Neural cell (in vitro differentiated cells): ENCODE results near the gene MLH1. TPM values are rescaled to one million over a fixed set of nuclear protein-coding genes. Genes with fewer than 3 reads are reported as not detected.

Experiments
- H2AFZ ChIP-seq: fragments of 200-600, 300-800 bp; sonication (generic), shearing (Covaris generic); 2 replicates; pipeline ENCODE4 v1.6.0; 2014; ENCODE audit warnings: low read depth, mild to moderate bottlenecking, antibody characterized with exemption, low read length, moderate library complexity
- H3F3A ChIP-seq: fragments of 200-600 bp; shearing (Covaris generic); 2 replicates; pipeline ENCODE4 v1.6.1; 2016; ENCODE audit warnings: mild to moderate bottlenecking, moderate library complexity, mixed read lengths, antibody characterized with exemption, low read length; ENCODE audit not compliant: insufficient read depth, poor library complexity, severe bottlenecking
- H3K27ac ChIP-seq: fragments of 200-600, 300-800 bp; sonication (generic), shearing (Covaris generic); 2 replicates; pipeline ENCODE4 v1.5.1; 2014; ENCODE audit warnings: mild to moderate bottlenecking, low read length, moderate library complexity
- H3K27me3 ChIP-seq: fragments of 300-800, 200-600 bp; sonication (generic), shearing (Covaris generic); 2 replicates; pipeline ENCODE4 v1.6.0; 2014; ENCODE audit warnings: mild to moderate bottlenecking, low read depth, low read length, moderate library complexity; ENCODE audit not compliant: insufficient read depth
- H3K36me3 ChIP-seq: fragments of 300-800, 200-600 bp; sonication (generic), shearing (Covaris generic); 2 replicates; pipeline ENCODE4 v1.5.1; 2014; ENCODE audit warnings: mild to moderate bottlenecking, antibody characterized with exemption, low read length, moderate library complexity; ENCODE audit not compliant: insufficient read depth
- H3K4me2 ChIP-seq: fragments of 300-800, 200-600 bp; sonication (generic), shearing (Covaris generic); 2 replicates; pipeline ENCODE4 v1.6.0; 2014; ENCODE audit warnings: mild to moderate bottlenecking, low read length
- H3K4me3 ChIP-seq: fragments of 300-800, 200-600 bp; sonication (generic), shearing (Covaris generic); 2 replicates; pipeline ENCODE4 v1.5.1; 2014; ENCODE audit warnings: mild to moderate bottlenecking, low read length, moderate library complexity
- H3K79me2 ChIP-seq: fragments of 200-600 bp; shearing (Covaris generic); replicated peaks from 2 replicates; pipeline ENCODE4 v1.6.0; 2014; ENCODE audit warnings: mild to moderate bottlenecking, low read length, moderate library complexity; ENCODE audit not compliant: insufficient read depth
- H3K9ac ChIP-seq: fragments of 300-800, 200-600 bp; sonication (generic), shearing (Covaris generic); 2 replicates; pipeline ENCODE4 v1.6.1; 2016; ENCODE audit warnings: mild to moderate bottlenecking, low read length, mixed read lengths
- H3K9me2 ChIP-seq: fragments of 200-600 bp; shearing (Covaris generic); 2 replicates; pipeline ENCODE4 v1.6.1; 2016; ENCODE audit warnings: mild to moderate bottlenecking, low read length, mixed read lengths; ENCODE audit not compliant: insufficient read depth
- H3K9me3 ChIP-seq: fragments of 200-600, 300-800 bp; sonication (generic), shearing (Covaris generic); 2 replicates; pipeline ENCODE4 v1.6.1; 2016; ENCODE audit warnings: mild to moderate bottlenecking, mixed run types, low read length, moderate library complexity, mixed read lengths
- H4K20me1 ChIP-seq: fragments of 200-600 bp; shearing (Covaris generic); 2 replicates; pipeline ENCODE4 v1.6.1; 2016; ENCODE audit warnings: mild to moderate bottlenecking, mixed run types; ENCODE audit not compliant: insufficient read depth
- EP300 ChIP-seq: fragments of 450-650 bp; conservative IDR thresholded peaks from 2 replicates; pipeline ENCODE4 v1.6.1; 2014; ENCODE audit warnings: antibody characterized with exemption, mild to moderate bottlenecking, moderate library complexity; ENCODE audit not compliant: poor library complexity, severe bottlenecking
- EZH2 ChIP-seq: fragments of 200-600, 300-800 bp; shearing (Covaris generic), sonication (generic); IDR thresholded peaks from 2 replicates; pipeline ENCODE4 v1.6.1; 2014; ENCODE audit warnings: antibody characterized with exemption, low read length, borderline replicate concordance, mild to moderate bottlenecking; ENCODE audit not compliant: insufficient read depth, poor library complexity, severe bottlenecking
- MXI1 ChIP-seq: fragments of 450-650 bp; conservative IDR thresholded peaks from 2 replicates; pipeline ENCODE4 v1.6.1; 2014; ENCODE audit warnings: antibody characterized with exemption, mild to moderate bottlenecking; ENCODE audit not compliant: poor library complexity, severe bottlenecking
- POLR2AphosphoS5 ChIP-seq: IDR thresholded peaks from 2 replicates; pipeline ENCODE4 v1.6.1; 2012
- RAD21 ChIP-seq: fragments of 450-650 bp; conservative IDR thresholded peaks from 2 replicates; pipeline ENCODE4 v1.6.1; 2014; ENCODE audit warnings: antibody characterized with exemption, mild to moderate bottlenecking, moderate library complexity
- SMC3 ChIP-seq: fragments of 450-650 bp; conservative IDR thresholded peaks from 2 replicates; pipeline ENCODE4 v1.6.1; 2014; ENCODE audit warnings: antibody characterized with exemption, mild to moderate bottlenecking, moderate library complexity; ENCODE audit not compliant: poor library complexity
- TAF1 ChIP-seq: IDR thresholded peaks from 2 replicates; pipeline ENCODE4 v1.6.1; 2012; ENCODE audit warnings: low read depth
- polyA plus RNA-seq: library from polyadenylated mRNA; depleted of rRNA; stranded (reverse); fragments of >200 nt; gene quantifications from 2 replicates; pipeline ENCODE4 v1.2.3, GENCODE V29; 2014
- TF ChIP-seq, protein P1 (sequence below): IDR thresholded peaks from 2 replicates; pipeline ENCODE4 v1.6.1; 2012; ENCODE audit warnings: borderline replicate concordance
- TF ChIP-seq, protein P2 (sequence below): fragments of 450-650 bp; IDR thresholded peaks from 2 replicates; pipeline ENCODE4 v1.5.1; 2014; ENCODE audit warnings: antibody characterized with exemption, mild to moderate bottlenecking, moderate library complexity; ENCODE audit not compliant: poor library complexity, severe bottlenecking

The MLH1 gene
- polyA plus RNA-seq, 1 donor from 2014 or later = 73.7 TPM

DNA sequence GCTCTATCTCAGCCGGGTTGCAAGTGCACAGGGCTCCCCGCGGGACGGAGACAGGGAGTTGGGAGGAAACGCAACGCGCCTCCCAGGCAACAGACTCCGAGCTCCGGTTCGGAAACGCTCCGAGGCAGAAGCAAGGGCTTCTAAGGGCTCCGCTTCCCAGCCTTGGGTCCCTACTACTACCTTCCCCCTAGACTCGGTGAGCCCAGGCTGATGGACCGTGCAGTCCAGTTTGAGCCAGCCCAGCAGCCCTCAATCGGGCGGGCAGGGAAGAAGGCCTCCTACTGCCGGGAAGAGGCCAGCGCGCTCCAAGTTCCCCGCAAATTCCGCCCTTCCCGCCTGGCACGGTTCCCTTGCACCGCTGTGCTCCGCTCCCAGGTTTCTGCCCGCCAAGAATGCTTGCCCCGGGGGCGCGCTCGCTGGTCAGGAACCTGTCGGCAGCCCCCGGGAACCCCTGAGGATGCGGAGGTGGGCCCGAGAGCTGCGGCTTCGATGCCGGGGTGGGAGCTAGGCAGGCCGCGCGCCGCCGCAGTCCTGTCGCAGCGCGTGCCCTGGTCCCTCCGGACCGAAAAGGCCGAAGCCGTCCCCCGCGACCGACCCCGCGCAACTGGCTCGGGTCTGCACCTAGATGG, 49.2 kb upstream of the MLH1 start:
- TF ChIP-seq TAF1 (no peak), SMC3 (no peak), EZH2 (no peak), EP300 (no peak), POLR2AphosphoS5 (no peak), MXI1 (no peak), RAD21 (no peak)
- TF ChIP-seq, protein P1, sequence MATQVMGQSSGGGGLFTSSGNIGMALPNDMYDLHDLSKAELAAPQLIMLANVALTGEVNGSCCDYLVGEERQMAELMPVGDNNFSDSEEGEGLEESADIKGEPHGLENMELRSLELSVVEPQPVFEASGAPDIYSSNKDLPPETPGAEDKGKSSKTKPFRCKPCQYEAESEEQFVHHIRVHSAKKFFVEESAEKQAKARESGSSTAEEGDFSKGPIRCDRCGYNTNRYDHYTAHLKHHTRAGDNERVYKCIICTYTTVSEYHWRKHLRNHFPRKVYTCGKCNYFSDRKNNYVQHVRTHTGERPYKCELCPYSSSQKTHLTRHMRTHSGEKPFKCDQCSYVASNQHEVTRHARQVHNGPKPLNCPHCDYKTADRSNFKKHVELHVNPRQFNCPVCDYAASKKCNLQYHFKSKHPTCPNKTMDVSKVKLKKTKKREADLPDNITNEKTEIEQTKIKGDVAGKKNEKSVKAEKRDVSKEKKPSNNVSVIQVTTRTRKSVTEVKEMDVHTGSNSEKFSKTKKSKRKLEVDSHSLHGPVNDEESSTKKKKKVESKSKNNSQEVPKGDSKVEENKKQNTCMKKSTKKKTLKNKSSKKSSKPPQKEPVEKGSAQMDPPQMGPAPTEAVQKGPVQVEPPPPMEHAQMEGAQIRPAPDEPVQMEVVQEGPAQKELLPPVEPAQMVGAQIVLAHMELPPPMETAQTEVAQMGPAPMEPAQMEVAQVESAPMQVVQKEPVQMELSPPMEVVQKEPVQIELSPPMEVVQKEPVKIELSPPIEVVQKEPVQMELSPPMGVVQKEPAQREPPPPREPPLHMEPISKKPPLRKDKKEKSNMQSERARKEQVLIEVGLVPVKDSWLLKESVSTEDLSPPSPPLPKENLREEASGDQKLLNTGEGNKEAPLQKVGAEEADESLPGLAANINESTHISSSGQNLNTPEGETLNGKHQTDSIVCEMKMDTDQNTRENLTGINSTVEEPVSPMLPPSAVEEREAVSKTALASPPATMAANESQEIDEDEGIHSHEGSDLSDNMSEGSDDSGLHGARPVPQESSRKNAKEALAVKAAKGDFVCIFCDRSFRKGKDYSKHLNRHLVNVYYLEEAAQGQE = no peak
- TF ChIP-seq, protein P2, sequence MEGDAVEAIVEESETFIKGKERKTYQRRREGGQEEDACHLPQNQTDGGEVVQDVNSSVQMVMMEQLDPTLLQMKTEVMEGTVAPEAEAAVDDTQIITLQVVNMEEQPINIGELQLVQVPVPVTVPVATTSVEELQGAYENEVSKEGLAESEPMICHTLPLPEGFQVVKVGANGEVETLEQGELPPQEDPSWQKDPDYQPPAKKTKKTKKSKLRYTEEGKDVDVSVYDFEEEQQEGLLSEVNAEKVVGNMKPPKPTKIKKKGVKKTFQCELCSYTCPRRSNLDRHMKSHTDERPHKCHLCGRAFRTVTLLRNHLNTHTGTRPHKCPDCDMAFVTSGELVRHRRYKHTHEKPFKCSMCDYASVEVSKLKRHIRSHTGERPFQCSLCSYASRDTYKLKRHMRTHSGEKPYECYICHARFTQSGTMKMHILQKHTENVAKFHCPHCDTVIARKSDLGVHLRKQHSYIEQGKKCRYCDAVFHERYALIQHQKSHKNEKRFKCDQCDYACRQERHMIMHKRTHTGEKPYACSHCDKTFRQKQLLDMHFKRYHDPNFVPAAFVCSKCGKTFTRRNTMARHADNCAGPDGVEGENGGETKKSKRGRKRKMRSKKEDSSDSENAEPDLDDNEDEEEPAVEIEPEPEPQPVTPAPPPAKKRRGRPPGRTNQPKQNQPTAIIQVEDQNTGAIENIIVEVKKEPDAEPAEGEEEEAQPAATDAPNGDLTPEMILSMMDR = no peak
- no peaks in the 10 kb centered on the region for H3F3A ChIP-seq
- no peak overlapping the region for H3K9ac ChIP-seq
- H3K27me3 ChIP-seq = peaks cover 24% of the 10 kb centered on the region
- H3K9me2 ChIP-seq = no peaks in the 10 kb centered on the region
- peaks cover 18% of the 10 kb centered on the region for H3K9me3 ChIP-seq
- no peaks in the 10 kb centered on the region for H4K20me1 ChIP-seq
- no peak overlapping the region for H3K27ac ChIP-seq
- H2AFZ ChIP-seq = no peak overlapping the region
- no peak overlapping the region for H3K4me2 ChIP-seq
- no peaks in the 10 kb centered on the region for H3K36me3 ChIP-seq
- peak overlapping the region; percentile 57 for H3K4me3 ChIP-seq
- no peaks in the 10 kb centered on the region for H3K79me2 ChIP-seq

DNA sequence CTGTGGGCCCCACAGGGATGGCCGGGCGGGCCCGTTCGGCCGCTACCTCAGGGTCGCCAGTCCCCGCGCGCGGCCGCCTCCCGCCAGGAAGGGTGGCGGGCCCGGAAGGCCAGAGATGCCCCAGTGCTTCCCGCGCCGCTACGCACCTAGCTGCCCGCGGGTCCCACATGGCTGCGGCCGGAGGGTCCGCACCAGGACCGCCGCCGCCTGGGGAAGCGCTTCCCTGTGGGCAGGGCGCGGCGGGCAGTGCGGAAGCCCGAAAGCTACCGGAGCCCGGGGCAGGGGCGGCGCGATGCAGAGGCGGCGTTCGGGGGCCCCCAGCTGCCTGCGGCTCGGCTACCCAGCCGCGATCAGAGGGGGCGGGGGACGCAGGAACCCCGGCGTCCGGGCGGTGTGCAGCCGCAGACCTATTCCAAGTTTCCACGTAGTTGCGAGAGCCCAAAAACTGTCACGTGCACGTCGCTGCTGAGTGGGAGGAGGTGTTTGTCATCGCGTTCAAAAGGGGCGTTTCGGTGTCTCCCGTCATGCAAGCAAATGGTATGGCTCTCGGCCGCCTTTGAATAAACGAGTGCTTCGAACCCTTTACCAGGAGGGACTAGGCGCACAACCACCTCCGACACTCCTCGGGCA, 48.6 kb upstream of the MLH1 start, which contains the start of gene TRANK1:
Gene TRANK1, minus strand, starts transcription at position 414 of the 630 bp plus-strand sequence. Its CDS starts 245 bp downstream, at position 169.
- Histone ChIP-seq H3K27ac (no peak within 1 kb of the TSS), H3K36me3 (no peaks in the 10 kb centered on the region), H3K9ac (no peak within 1 kb of the TSS), H3K9me3 (peaks cover 18% of the 10 kb centered on the region), H3K4me3 (peak within 1 kb of the TSS; percentile 57), H3K4me2 (no peak within 1 kb of the TSS), H3K79me2 (no peaks in the 10 kb centered on the region), H3K27me3 (peaks cover 24% of the 10 kb centered on the region), H2AFZ (no peak within 1 kb of the TSS), H4K20me1 (no peaks in the 10 kb centered on the region), H3F3A (no peaks in the 10 kb centered on the region), H3K9me2 (no peaks in the 10 kb centered on the region)
- no peak for TF ChIP-seq MXI1
- TF ChIP-seq EZH2 = no peak
- TF ChIP-seq RAD21 = no peak
- no peak for TF ChIP-seq POLR2AphosphoS5
- no peak for TF ChIP-seq SMC3
- TF ChIP-seq EP300 = no peak
- TF ChIP-seq, protein P2 = no peak
- TF ChIP-seq, protein P1 = no peak
- TF ChIP-seq TAF1 = no peak
